Measurements from ENCODE around the gene MRPL16.
A peak's percentile ranks its signal among the peaks of the same experiment; 100 is the strongest.
"Not testable (repeated sequence)": the region's sequence is repeated elsewhere in the genome, so short reads cannot be mapped to it uniquely, and the experiment has no call there.

MRPL16 gene

DNA sequence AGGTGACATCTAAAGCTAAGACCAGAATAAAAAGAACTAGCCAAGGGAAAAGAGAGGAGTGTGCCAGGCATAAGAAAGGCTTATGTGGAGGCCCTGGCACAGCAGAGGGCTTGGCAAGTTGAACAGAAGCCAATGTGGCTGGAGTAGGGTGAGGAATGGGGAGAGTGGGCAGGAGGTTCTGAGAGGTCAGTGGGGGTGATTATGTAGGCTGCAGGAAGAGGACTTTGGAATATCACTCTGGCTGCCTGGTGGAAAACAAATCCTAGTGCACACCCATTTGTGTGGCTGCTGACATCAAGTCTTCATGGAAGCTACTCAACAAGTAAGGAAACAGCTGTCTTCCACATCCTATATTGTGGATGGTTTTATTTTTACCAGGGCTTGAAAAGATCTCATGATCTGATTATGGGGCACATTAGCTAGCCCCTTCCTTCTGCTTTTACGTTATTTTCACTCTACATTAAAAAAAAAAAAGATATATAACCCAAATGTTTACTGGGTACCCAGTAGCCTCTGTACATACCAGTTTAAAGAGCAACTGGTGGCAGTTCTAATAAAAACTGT lies 3.4 kb downstream of the MRPL16 start:
- FAIRE-seq: no peak

DNA sequence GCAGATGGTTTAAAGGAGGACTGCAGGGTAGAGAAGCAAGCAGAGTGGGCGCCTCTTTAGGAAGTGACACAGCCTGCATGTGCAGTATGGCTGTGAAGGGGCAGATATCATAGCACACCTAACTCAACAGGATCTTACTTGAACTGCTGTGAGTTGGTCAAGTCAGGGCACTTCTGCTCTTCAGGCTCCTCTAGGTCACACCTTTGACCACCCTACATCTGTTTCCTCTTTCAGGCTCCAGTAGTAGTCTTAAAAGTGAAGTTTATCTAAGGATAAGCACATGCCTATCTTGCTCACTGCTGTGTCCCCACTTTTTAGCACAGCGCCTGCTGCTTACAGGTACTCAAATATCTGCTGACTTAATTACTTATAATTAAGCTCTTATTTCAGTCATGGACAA lies 6.5 kb downstream of the MRPL16 start:
- FAIRE-seq: no peak

DNA sequence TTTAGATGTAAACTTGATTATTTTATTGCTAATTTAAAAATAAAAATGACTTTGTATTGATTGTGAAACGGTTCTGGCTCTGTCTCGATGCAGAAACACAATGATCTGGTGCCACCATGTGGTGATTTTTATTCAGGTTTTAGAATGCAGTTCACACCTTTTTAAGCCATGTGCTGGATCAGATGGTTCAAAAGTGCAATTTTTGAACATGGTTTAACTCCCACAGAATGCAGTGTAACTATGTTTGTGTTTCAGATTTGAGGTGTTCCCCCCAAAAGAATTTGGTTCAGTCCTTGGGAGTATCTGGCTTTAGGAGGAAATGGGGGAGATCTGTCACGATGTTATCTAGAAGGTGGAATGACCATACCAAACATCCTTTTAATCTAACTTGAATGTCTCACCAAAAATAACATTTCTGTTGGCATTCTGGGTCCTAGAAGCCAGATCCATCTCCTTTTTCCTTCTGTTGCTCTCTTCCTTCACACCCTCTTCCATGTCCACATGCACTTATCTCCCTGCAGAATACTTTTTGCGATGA lies 7.9 kb downstream of the MRPL16 start:
- peak; percentile 92 for FAIRE-seq

DNA sequence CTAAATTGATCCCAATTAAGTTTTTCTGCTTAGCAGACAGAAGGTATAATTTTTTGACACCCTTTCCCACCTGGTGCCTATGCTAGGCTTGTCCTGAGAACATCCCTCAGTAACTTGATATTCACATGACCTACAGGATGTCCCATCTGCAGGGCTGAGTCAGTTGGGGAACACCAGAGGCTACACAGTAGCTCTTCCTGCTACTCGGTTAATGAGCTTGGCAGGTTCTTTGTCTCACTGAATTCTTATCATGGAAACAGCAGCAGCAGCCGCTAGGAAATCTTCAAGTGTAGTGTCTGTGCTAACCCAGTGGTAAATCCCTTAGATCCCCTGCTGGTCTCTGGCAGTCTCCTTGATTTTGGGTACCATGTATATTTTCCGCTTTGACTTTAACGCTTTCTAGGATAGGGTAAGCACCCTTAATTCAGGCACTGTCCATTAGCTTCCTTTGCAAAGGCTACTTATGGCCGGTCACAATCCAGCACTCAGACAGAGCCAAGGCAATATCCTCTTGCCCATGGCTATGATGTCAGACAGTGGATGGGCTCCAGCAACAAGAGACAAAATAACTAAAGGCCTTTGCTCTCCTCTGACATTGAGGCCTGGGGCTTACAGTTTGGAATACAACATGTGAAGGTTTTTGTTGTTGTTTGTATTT lies 8.5 kb downstream of the MRPL16 start:
- no peak for FAIRE-seq

DNA sequence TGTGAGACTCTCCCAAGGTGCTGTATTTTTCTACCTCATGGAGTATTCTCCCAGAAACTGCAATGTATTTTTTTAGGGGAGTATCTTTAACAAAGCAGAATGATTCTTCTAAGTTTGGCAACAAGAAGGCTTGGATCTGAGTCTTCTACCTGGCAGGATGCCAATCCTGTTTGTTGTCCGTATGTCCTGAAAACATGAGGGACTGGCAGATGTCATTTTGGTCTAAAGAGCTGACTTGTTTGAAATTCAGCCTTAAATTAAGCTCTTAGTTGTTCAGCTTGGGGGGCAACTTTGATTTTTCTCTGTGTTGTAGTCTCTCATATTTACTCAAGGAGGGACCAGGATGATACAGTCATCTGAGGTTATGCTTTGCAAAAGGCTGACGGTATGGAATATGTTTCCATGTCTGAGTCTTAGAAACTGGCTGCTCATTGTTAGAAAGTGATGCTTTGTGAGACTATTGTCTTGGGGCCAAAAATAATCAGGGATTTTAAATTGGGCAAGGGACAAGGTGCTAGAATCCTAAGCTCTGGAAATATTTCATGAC lies 9.3 kb downstream of the MRPL16 start:
- no peak for FAIRE-seq

DNA sequence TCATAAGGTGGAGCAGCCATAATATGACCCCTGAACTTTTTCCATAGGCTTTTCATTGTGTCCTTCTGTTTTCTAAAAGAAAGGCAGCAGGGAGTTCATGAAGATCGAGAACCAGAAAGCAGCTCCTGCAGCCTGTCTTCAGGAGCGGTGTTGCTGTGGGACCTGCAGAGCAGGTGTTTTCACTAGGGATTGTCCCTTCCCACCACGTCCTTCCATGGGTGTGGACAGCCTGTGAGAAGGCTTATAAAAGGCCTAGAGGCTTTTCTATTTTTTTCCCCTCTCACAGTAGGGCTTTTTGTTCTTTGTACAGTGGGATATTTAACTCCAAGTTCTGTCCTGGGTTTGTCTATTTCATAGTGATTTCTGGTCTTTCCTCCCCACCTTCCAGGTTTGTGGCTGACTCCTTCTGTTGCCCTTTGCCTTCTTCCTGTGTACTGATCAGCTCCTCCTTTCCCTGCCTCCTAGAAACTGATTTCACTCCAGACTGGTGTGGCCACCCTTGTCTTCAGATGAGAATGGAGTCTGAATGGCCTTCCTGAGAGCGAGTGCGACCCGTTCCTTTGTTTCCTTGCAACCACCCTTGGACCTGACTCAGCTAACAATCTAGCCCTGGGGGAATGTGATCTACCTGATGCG lies 10.1 kb downstream of the MRPL16 start:
- FAIRE-seq: no peak

DNA sequence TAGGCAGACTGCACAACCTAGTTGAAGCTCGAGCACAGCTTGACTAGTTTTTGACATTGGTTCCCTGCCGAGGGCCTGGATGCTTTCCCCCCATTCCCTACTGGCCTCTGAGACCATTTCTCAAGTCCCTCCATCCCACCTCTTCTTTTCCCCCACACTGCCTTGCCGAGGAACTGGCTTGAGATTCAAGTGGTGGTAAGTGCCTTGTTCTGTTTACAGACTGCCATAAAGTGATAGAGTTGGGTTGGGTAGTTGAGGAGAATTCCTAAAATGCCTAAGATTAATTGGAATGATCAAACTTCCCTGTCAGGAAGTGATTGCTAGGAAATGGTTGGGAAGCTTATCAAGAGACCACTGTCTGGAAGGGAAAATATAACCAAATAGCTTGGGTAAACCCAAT lies 16.2 kb downstream of the MRPL16 start:
- FAIRE-seq: no peak

DNA sequence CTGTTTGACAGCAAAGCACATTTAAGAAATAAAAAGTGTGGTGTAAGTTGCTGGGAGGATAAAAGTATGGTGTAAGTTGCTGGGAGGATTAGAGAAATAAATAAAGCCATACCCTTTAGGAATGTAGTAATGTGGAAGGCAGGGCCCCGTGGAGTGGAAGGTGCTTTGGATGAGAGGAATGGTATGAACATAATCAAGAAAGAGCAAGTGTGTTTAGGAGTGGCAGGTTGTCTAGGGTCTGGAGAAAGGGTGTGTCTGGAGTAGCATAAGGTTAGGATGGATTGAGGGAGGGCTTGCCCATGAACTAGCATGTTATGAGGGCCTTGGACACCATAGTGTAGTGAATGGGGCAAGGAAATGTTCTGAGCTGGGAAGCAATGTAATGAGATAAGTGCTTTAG lies 18.1 kb downstream of the MRPL16 start:
- FAIRE-seq: no peak

DNA sequence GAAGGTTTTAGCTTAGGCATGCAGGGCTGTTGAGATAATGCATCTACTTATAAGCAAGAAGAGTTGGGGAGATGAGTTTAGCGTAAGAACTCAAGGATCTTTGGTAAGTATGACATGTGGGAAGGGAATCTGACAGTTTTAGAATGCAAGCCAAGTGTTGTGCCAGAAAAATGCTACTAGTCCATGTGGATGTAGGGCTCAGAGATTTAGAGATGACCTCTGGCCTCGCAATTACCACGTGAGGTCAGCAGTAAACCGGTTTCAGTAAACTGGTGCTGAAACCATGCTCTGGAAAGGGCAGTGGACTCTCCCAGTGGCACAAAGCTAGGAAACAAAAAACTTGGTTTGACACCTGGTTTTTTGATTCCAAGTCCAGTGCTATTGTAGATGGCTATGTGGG lies 18.9 kb downstream of the MRPL16 start:
- no peak for FAIRE-seq

DNA sequence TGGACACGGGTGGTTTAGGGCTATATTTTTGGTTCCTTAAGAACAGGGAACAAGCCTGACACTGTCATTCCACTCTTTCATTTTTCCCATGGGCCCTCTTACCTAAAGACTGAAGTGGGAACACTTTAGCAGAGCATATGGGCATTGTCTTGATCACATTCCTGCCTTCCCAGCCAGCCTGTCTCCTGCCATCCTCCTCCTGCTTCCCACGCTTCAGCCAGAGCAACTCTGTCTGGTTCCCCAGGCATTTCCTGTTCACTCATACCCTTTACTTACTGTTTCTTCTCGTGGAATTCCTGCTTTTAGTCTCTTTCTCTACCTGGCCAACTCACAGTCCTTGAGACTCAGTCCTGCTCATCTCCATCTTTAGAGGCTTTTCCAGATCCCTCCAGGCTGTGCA lies 22.8 kb downstream of the MRPL16 start:
- FAIRE-seq: no peak

DNA sequence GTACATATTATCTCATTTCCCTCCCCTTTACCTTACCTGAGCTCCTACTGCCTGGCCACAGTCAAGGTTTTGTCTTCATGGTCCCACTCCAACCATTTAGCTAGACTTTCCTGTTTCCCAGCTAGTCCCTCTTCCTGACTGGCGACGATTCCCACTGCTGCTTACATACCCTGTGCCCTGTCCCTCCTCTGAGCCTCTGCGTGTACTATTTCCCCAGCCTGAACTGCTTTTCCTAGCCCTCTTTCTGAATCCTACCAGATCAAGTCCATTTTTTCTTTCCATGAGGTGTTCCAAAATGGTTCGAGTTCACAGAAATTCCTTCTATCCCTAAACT lies 23.4 kb downstream of the MRPL16 start:
- FAIRE-seq: no peak

DNA sequence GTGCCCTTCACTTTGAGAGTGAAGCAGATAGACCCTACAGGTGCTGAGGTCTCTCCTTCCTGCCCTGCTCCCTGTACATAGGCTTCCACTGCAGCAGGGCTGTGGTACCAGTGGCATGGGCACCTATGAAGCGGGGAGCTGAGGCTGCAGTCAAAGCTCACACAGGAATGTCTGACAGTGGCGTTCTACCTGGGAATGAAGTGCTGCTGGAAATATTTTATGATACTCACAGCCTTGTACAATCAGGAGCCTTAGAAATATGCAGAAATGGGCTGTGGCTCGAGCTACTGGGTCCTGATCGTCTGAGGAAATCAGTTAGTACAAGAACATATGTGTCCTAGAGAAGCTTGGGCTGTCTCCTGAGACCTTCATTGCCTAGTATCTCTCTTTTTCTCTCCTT lies 24.8 kb downstream of the MRPL16 start:
- no peak for FAIRE-seq

DNA sequence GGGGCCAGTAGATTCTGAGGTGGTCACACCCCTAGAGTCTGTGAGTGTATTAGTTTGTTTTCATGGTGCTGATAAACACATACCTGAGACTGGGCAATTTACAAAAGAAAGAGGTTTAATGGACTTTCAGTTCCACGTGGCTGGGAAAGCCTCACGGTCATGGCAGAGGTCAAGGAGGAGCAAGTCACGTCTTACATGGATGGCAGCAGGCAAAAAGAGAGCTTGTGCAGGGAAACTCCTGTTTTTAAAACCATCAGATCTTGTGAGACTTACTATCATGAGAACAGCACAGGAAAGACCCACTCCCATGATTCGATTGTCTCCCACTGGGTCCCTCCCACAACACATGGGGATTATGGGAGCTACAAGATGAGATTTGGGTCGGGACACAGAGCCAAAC lies 26.1 kb downstream of the MRPL16 start:
- not testable (repeated sequence) for FAIRE-seq

DNA sequence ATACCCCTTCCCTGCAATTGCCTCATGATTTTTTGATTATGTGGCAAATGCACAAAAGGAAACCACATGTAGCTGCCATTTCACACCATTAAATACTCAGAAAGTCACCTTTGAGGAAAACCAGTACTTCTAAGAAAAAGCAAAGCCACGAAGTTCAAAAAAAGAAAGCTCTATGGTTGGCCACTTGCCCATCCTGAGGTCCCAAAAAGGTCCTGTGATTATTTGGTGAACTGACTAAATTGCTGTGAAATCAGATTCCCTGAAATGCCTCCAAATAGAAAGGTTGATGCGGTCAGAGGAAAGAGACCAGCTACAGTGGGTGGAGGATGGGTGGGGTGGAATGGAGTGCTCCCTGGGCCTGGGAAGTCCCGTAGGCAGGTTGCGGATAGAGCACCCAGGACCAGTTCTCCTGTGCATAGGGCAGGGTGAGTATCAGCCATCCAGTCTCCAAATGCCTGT lies 26.9 kb downstream of the MRPL16 start:
- FAIRE-seq: no peak

DNA sequence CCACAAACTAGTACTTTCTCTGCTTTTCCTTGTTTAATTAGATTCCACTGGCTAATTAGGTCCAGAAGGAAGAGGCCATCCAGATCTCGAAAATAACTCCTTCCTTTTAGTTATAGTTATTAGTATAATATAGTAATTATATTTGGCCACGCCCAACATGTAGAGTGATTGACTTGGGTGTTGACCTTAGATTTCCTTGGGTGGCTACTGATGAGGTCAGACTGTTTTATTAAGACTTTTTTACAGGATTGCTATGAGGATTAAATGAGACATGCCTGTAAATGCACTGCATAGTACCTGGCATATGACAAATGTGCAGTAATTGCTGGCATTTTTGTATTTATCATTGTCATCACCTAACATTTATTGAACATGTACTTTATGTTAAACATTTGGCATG lies 28.5 kb downstream of the MRPL16 start:
- FAIRE-seq: no peak

DNA sequence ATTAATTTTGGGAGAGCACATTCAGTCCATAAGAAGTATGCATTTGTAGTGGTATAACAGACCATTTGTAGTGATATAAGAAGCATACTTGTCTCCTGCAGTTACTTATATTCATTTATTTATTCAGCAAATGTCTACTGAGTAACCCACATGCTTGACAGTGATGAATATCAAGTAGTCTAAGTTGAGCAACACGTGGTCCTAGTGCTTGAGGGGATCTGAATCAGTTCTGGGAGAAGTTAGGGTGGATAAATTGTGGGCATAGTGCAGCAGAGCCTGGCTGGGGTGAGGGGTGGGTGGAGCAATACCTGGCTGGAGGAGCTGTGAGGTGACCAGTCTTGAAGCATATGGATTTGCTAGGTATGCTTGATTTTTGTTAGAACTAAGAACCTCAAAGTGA lies 31.1 kb downstream of the MRPL16 start:
- FAIRE-seq: no peak

DNA sequence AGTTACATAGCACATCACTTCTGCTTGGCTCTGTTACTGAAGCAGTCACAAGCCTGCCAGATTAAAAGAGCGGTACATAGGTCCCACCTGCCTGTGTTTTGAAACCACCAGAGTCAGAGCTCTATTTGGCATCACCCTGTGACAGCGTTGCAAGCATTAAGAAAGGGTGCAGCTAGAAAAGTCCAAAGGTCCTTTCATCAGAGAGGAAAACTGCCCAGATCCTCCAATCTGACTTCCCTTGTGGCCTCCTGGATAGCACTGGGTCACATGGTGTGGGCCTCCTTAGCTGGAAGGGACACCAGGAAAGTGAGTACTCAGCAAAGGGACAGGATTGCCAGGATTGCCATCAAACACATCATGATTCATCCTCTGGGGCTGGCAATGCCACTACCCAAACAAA lies 32.5 kb downstream of the MRPL16 start:
- FAIRE-seq: no peak

DNA sequence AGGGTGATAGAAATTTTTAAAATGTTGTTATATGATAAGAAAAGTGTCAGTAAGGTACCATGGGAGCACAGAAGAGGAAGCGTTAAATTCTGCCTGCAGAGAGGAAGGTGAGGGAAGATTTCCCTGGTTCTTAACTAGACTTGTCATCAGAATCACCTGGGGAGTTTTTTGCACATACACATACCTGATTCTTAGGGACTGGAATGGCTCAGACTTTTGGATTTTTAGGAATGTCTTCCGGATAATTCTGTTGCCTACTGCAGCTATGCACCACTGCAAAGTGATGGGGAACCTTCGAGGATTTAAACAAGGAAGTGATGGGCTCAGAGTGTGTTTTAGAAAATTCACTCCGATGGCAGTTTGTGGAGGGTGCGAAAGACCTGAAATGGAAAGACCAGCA lies 33.5 kb downstream of the MRPL16 start:
- no peak for FAIRE-seq

DNA sequence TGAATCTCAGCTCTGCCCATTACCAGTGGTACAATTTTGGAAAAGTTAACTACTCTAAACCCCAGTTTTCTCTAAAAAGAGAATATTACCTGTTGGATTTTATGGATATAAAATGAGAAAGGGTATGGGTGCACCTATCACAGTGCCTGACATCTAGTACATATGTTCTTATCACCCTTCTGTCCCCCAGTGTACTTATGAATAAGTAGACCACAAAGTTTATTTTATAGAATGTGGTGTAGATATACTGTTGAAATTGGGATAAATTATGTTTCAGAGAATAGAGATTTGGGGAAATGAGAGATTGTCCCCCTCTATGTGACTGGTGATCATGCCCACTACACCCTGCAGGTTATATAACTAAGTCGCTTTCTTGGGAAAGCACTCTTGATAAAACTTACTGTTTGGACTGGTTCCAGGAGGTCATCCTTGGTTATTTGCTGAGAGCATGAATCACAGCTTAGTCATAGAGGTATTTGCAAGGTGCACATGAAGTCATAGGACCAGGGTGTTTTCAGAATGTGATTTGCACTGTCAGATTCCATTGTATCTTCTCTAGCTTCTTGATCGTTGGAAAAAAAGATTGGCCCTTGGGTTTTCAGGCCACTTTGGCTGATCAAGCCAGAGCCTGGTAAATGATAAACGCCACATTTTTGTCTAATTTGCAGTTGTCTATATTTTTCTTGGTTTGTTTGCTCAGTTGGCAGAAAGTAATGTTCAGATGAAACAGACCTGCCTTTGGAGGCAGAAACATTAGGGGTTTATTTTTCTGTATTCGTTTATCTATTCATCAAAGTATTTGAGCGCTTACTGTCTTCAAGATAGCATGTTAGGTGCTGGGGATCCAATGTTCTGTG lies 34.1 kb downstream of the MRPL16 start:
- no peak for FAIRE-seq

DNA sequence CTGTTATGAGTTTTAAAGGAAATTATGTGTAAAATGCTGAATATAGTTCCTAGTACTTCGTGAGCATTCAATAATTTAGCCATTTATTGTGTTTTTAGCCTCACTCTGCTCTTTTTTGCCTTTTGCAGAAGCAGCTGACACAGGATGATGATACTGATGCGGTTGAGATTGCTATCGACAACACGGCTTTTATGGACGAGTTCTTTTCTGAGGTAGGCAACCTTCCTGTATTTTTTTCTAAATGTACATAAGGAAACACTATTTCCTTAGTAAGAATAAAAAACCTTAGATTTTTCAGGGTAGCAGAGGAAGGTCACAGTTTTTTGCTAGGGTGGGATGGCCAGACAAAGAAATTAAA lies 37.5 kb downstream of the MRPL16 start:
- no peak for FAIRE-seq

DNA sequence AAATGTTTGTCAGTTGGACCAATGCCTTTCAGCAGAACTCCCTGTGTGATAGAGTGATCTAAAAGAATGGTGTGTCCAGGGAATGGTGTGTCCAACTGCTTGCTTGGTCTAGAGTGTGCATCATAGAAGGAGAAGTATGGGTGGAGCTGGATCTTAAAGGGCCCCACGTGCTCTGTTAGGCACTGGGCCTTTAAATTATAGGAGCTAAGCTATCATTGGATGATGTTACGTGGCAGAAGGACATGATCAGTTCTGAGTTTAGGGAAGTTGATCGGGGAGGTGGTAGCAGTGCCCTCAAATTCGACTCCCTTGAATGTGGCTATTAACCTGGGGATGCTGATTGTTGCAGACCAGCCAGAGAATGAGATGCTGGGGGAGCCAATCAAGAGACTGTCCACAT lies 39.0 kb downstream of the MRPL16 start:
- no peak for FAIRE-seq

DNA sequence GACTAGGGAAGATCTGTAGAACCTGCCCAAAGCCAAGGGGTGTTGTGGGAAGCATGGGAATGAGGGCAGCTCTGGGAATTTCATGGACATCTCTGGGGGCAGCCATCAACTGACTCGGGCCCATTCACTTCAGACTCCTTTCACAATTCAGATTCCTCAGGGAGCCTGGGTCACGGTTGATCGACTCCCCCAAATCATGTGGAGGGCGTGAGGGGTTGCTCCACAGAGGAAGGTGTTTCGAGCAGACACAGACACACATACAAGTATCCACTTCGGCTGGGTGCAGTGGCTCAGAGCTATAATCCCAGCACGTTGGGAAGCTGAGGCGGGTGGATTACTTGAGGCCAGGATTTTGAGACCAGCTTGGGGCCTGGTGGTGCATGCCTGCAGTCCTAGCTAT lies 39.7 kb downstream of the MRPL16 start:
- FAIRE-seq: no peak

DNA sequence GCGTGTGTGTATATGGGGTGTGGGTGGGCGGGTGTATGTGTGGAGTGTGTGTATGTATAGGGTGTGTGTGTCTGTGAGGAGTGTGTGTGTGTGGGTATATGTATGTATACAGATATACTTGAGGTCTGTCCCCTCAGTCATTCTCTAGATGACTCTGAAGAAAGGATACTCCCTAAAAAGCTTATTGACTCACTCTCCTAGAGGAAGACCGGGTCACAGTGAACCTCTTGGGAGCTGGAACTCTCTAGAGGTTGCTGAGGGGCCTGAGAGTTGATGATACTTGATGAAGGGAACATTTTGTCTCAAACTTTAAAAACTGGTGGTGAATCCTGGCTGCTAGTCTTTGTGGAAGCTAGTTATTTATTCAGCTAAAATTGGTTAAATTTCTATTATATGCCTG lies 40.3 kb downstream of the MRPL16 start:
- FAIRE-seq: no peak
